Large intestine (tissue), 3 donors: ENCODE results near the gene LDB2. TPM values are rescaled to one million over a fixed set of nuclear protein-coding genes. Genes with fewer than 3 reads are reported as not detected.

ENCODE experiments used
- DNase-seq, 2 donors: peaks; one replicate each; pipeline versions ENCODE4 v3.0.0 to v3.0.0-alpha.2; 2013
- H3K27ac ChIP-seq: one replicate; pipeline ENCODE4 v1.5.1; 2013; ENCODE audit warnings: low read length
- H3K27me3 ChIP-seq: 2 replicates; pipeline ENCODE4 v1.6.1; 2013; ENCODE audit warnings: low read length; ENCODE audit not compliant: control insufficient read depth, insufficient read depth
- H3K36me3 ChIP-seq: 2 replicates; pipeline ENCODE4 v1.6.1; 2013; ENCODE audit warnings: low read length; ENCODE audit not compliant: control insufficient read depth, insufficient read depth
- H3K4me1 ChIP-seq: one replicate; pipeline ENCODE4 v1.6.1; 2013; ENCODE audit warnings: low read length; ENCODE audit not compliant: control insufficient read depth, insufficient read depth
- H3K4me3 ChIP-seq: one replicate; pipeline ENCODE4 v1.5.1; 2013; ENCODE audit warnings: low read length
- H3K9me3 ChIP-seq: one replicate; pipeline ENCODE4 v1.6.1; 2013; ENCODE audit warnings: mild to moderate bottlenecking, low read depth, low read length, moderate library complexity; ENCODE audit not compliant: control insufficient read depth
- WGBS: methylation state at CpG from one replicate; pipeline ENCODE4 v1.1.5; 2013; ENCODE audit warnings: low lambda C conversion rate; ENCODE audit not compliant: insufficient coverage; 5-methylcytosine and 5-hydroxymethylcytosine counted together
- polyA plus RNA-seq: library from polyadenylated mRNA; unstranded; fragments of 120-200 nt; gene quantifications from one replicate; pipeline ENCODE4 v1.2.1, GENCODE V29; 2013

LDB2 gene
- polyA plus RNA-seq, 1 donor = 17.2 TPM

GRCh38 chr4:16457944-16458343 lies 440.5 kb downstream of the LDB2 start:
- Histone ChIP-seq H3K4me3 (no peak overlapping the region), H3K9me3 (no peaks in the 10 kb centered on the region), H3K36me3 (no peaks in the 10 kb centered on the region), H3K27me3 (no peaks in the 10 kb centered on the region), H3K4me1 (no peaks in the 10 kb centered on the region), H3K27ac (no peak overlapping the region)
- no peak for DNase-seq
- WGBS = no CpG with 5 or more reads among the region's 4 CpGs
